ENCODE data around the gene MAP3K5. TPM values are rescaled to one million over a fixed set of nuclear protein-coding genes. Genes with fewer than 3 reads are reported as not detected.

The MAP3K5 gene
- total RNA-seq, 2 donors from 2014 or later: 6.7 to 11.9 TPM

DNA sequence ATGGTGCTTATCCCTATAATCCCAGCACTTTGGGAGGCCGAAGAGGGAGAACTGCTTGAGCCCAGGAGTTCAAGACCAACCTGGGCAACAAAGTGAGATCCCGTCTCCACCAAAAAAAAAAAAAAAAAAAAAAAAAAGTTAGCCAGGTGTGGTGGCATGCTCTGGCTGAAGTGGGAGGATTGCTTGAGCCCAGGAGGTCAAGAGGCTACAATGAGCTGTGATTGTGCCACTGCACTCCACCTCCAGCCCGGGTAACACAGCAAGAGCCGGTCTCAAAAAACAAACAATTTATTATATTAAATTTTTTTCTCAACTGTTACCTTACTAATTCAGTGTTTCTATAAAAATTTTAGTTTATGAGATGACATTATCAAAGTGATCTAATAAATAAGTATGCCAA is 156.7 kb downstream of the MAP3K5 start:
- no peaks in the 10 kb centered on the region for H3K4me1 ChIP-seq
- no peaks in the 10 kb centered on the region for H3K27me3 ChIP-seq
- H3K9me3 ChIP-seq: no peaks in the 10 kb centered on the region
- H3K27ac ChIP-seq: no peak overlapping the region
- H3K4me3 ChIP-seq: no peak overlapping the region
- peaks cover 7% of the 10 kb centered on the region for H3K36me3 ChIP-seq
- TF ChIP-seq, protein P1, sequence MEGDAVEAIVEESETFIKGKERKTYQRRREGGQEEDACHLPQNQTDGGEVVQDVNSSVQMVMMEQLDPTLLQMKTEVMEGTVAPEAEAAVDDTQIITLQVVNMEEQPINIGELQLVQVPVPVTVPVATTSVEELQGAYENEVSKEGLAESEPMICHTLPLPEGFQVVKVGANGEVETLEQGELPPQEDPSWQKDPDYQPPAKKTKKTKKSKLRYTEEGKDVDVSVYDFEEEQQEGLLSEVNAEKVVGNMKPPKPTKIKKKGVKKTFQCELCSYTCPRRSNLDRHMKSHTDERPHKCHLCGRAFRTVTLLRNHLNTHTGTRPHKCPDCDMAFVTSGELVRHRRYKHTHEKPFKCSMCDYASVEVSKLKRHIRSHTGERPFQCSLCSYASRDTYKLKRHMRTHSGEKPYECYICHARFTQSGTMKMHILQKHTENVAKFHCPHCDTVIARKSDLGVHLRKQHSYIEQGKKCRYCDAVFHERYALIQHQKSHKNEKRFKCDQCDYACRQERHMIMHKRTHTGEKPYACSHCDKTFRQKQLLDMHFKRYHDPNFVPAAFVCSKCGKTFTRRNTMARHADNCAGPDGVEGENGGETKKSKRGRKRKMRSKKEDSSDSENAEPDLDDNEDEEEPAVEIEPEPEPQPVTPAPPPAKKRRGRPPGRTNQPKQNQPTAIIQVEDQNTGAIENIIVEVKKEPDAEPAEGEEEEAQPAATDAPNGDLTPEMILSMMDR (IDR thresholded peaks at IDR 0.05): no peak
- no peak for DNase-seq (ENCODE audit: low spot score)

DNA sequence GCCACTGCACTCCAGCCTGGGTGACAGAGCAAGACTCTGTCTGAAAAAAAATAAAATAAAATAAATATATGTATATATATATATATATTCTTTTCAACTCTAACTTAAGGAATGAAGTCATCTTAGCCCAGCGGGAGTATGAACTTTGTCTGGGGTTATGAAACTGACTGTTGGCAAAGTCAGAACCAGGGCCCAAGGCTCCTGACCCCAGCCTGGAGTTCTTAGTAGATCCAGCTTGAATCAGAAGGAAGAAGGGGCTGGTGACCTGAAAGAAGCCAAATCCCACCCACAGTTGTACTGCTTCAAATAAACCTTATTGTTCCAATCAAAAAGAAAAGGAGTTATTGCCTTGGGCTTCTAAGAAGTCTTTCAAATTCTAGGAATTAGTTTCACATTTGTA is 158.9 kb downstream of the MAP3K5 start:
- H3K27ac ChIP-seq: no peak overlapping the region
- no peaks in the 10 kb centered on the region for H3K4me1 ChIP-seq
- no peaks in the 10 kb centered on the region for H3K27me3 ChIP-seq
- H3K4me3 ChIP-seq: no peak overlapping the region
- H3K36me3 ChIP-seq: peaks cover 7% of the 10 kb centered on the region
- TF ChIP-seq, protein P1 (IDR thresholded peaks at IDR 0.05): no peak
- no peak for DNase-seq (ENCODE audit: low spot score)
- H3K9me3 ChIP-seq: no peaks in the 10 kb centered on the region

- no peaks in the 10 kb centered on the region for H3K27me3 ChIP-seq
- no peak overlapping the region for H3K27ac ChIP-seq
- H3K4me1 ChIP-seq: no peaks in the 10 kb centered on the region
- DNase-seq (ENCODE audit: low spot score): no peak
- H3K4me3 ChIP-seq: no peak overlapping the region
- TF ChIP-seq, protein P1 (IDR thresholded peaks at IDR 0.05): no peak
- H3K36me3 ChIP-seq: no peaks in the 10 kb centered on the region
- H3K9me3 ChIP-seq: no peaks in the 10 kb centered on the region
Observed at GRCh38 chr6:136628996-136629395, 163.3 kb downstream of the MAP3K5 start.

- Histone ChIP-seq H3K27me3 (no peaks in the 10 kb centered on the region), H3K4me1 (no peaks in the 10 kb centered on the region), H3K9me3 (no peaks in the 10 kb centered on the region), H3K27ac (no peak overlapping the region), H3K4me3 (no peak overlapping the region), H3K36me3 (no peaks in the 10 kb centered on the region)
- DNase-seq (ENCODE audit: low spot score): no peak
- TF ChIP-seq, protein P1 (IDR thresholded peaks at IDR 0.05): no peak
Observed at GRCh38 chr6:136627191-136627590, 165.1 kb downstream of the MAP3K5 start.

- no peak overlapping the region for H3K27ac ChIP-seq
- TF ChIP-seq, protein P1 (IDR thresholded peaks at IDR 0.05): no peak
Observed at GRCh38 chr6:136625293-136625692, 167.0 kb downstream of the MAP3K5 start.

GRCh38 chr6:136624347-136624746 is 167.9 kb downstream of the MAP3K5 start:
- Histone ChIP-seq H3K9me3 (no peaks in the 10 kb centered on the region), H3K27me3 (no peaks in the 10 kb centered on the region), H3K36me3 (no peaks in the 10 kb centered on the region), H3K27ac (no peak overlapping the region), H3K4me3 (no peak overlapping the region), H3K4me1 (no peaks in the 10 kb centered on the region)
- TF ChIP-seq, protein P1 (IDR thresholded peaks at IDR 0.05): no peak
- DNase-seq (ENCODE audit: low spot score): no peak

More at GRCh38 chr6:136625293-136625692, 167.0 kb downstream of the MAP3K5 start:
- Histone ChIP-seq H3K4me1 (no peaks in the 10 kb centered on the region), H3K4me3 (no peak overlapping the region), H3K36me3 (no peaks in the 10 kb centered on the region), H3K9me3 (no peaks in the 10 kb centered on the region), H3K27me3 (no peaks in the 10 kb centered on the region)
- DNase-seq (ENCODE audit: low spot score): no peak
